Measurements from ENCODE around the gene ELF4.

Gene ELF4

GRCh38 chrX:130034178-130034577, 76.1 kb downstream of the ELF4 start:
- DNase-seq = no peak

GRCh38 chrX:130032552-130032951, 77.7 kb downstream of the ELF4 start:
- no peak for DNase-seq

- DNase-seq = no peak
These were observed 79.5 kb downstream of the ELF4 start for GRCh38 chrX:130030826-130031225.

GRCh38 chrX:130028196-130028595, 82.1 kb downstream of the ELF4 start:
- DNase-seq = peak; percentile 33

GRCh38 chrX:130027569-130027968, 82.7 kb downstream of the ELF4 start:
- DNase-seq = no peak

GRCh38 chrX:130025256-130025655, 85.0 kb downstream of the ELF4 start:
- DNase-seq = no peak

GRCh38 chrX:130024127-130024526, 86.2 kb downstream of the ELF4 start:
- DNase-seq = peak; percentile 86

GRCh38 chrX:130020661-130021324, 89.5 kb downstream of the ELF4 start:
- no peak for DNase-seq

GRCh38 chrX:130018143-130018542, 92.2 kb downstream of the ELF4 start:
- no peak for DNase-seq

GRCh38 chrX:130015181-130015580, 95.1 kb downstream of the ELF4 start:
- DNase-seq = no peak

All from hematopoietic multipotent progenitor cell treated with erythropoietin and hydrocortisone succinate and interleukin-3 and kit ligand, for 8 days (in vitro differentiated cells).